Skeletal muscle satellite cell (primary cell): ENCODE results near the gene HEATR1. TPM values are rescaled to one million over a fixed set of nuclear protein-coding genes. Genes with fewer than 3 reads are reported as not detected.

Experiments
- H3K27me3 ChIP-seq: 2 replicates; pipeline ENCODE4 v1.7.0; 2013; ENCODE audit warnings: low read length; ENCODE audit not compliant: control insufficient read depth, insufficient read depth
- H3K36me3 ChIP-seq: 2 replicates; pipeline ENCODE4 v1.7.0; 2013; ENCODE audit warnings: mild to moderate bottlenecking, control low read depth, low read length; ENCODE audit not compliant: insufficient read depth
- H3K4me1 ChIP-seq: 2 replicates; pipeline ENCODE4 v1.7.0; 2013; ENCODE audit warnings: low read length; ENCODE audit not compliant: control insufficient read depth, insufficient read depth
- H3K4me2 ChIP-seq: 2 replicates; pipeline ENCODE4 v1.7.0; 2013; ENCODE audit warnings: mild to moderate bottlenecking, low read length
- H3K4me3 ChIP-seq: 2 replicates; pipeline ENCODE4 v1.7.0; 2013; ENCODE audit warnings: low read length
- H3K9ac ChIP-seq: 2 replicates; pipeline ENCODE4 v1.7.0; 2013; ENCODE audit warnings: mild to moderate bottlenecking, low read depth, low read length, moderate library complexity
- H3K9me3 ChIP-seq: replicated peaks from 2 replicates; pipeline ENCODE4 v1.7.0; 2013; ENCODE audit warnings: mild to moderate bottlenecking, control low read depth, low read length
- total RNA-seq: library from RNA; depleted of rRNA; stranded (reverse); fragments of >200 nt; gene quantifications from 2 replicates; pipeline ENCODE4 v1.2.3, GENCODE V29; 2012; rRNA removed

HEATR1 gene, protein sequence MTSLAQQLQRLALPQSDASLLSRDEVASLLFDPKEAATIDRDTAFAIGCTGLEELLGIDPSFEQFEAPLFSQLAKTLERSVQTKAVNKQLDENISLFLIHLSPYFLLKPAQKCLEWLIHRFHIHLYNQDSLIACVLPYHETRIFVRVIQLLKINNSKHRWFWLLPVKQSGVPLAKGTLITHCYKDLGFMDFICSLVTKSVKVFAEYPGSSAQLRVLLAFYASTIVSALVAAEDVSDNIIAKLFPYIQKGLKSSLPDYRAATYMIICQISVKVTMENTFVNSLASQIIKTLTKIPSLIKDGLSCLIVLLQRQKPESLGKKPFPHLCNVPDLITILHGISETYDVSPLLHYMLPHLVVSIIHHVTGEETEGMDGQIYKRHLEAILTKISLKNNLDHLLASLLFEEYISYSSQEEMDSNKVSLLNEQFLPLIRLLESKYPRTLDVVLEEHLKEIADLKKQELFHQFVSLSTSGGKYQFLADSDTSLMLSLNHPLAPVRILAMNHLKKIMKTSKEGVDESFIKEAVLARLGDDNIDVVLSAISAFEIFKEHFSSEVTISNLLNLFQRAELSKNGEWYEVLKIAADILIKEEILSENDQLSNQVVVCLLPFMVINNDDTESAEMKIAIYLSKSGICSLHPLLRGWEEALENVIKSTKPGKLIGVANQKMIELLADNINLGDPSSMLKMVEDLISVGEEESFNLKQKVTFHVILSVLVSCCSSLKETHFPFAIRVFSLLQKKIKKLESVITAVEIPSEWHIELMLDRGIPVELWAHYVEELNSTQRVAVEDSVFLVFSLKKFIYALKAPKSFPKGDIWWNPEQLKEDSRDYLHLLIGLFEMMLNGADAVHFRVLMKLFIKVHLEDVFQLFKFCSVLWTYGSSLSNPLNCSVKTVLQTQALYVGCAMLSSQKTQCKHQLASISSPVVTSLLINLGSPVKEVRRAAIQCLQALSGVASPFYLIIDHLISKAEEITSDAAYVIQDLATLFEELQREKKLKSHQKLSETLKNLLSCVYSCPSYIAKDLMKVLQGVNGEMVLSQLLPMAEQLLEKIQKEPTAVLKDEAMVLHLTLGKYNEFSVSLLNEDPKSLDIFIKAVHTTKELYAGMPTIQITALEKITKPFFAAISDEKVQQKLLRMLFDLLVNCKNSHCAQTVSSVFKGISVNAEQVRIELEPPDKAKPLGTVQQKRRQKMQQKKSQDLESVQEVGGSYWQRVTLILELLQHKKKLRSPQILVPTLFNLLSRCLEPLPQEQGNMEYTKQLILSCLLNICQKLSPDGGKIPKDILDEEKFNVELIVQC (N-terminal part only)
- 53.5 and 62.6 TPM in 2 replicates for total RNA-seq

DNA sequence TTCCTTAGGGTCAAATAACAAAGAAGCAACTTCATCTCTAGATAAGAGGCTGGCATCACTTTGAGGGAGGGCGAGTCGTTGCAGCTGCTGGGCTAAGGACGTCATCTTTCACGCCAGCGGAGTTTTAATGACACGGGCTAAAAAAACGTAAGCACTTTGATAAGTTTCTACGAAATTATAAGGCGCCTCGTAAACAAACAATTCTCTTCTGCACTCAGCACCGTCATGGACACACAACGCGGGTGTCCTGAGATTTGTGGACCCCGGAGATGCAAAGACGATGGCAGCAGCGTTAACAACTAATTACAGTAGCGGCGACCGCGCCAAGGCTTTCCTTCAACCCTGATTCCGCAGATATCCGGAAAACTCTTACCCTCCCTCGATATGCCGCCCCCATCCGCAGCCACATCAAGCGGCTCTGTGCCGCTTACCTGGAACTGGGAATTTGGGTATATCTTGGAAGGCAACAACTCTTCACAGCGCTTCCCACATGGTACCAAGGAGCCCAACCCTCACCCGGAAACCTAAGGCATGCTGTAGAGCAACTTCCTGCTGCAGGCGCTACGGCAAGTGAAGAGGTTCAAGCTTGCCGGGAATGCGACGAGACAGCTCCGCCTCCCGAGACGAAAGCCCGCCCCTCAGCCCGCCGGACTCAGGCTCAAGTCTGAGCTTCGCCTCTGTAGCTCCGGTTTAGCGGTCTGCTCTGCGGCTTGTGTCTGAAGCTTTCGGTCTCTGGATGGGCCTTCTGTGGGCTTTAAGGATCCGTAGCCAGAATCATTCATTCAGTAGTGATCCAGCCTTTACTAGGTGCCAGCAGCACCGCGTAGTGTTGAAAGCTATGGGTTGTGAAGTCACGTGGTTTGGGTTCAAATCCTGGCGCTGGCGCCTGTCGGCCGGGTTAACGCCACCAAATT lies at the start of gene HEATR1:
Gene HEATR1 (minus strand): TSS at position 526 of the 914 bp plus-strand sequence. CDS start 421 bp downstream, at position 105.
- no peaks in the 10 kb centered on the region for H3K9me3 ChIP-seq
- peak within 1 kb of the TSS; percentile 97 for H3K4me2 ChIP-seq
- H3K36me3 ChIP-seq, result peaks cover 18% of the 10 kb centered on the region
- H3K4me3 ChIP-seq, result peak within 1 kb of the TSS; percentile 92
- peaks cover 10% of the 10 kb centered on the region for H3K4me1 ChIP-seq
- no peaks in the 10 kb centered on the region for H3K27me3 ChIP-seq
- peak within 1 kb of the TSS; percentile 86 for H3K9ac ChIP-seq

- no peak overlapping the region for H3K9ac ChIP-seq
- no peak overlapping the region for H3K4me2 ChIP-seq
- H3K4me3 ChIP-seq, result no peak overlapping the region
- H3K9me3 ChIP-seq, result no peaks in the 10 kb centered on the region
- H3K27me3 ChIP-seq, result no peaks in the 10 kb centered on the region
- no peaks in the 10 kb centered on the region for H3K36me3 ChIP-seq
- no peaks in the 10 kb centered on the region for H3K4me1 ChIP-seq
Observed at GRCh38 chr1:236645016-236645680, 40.8 kb upstream of the HEATR1 start.

DNA sequence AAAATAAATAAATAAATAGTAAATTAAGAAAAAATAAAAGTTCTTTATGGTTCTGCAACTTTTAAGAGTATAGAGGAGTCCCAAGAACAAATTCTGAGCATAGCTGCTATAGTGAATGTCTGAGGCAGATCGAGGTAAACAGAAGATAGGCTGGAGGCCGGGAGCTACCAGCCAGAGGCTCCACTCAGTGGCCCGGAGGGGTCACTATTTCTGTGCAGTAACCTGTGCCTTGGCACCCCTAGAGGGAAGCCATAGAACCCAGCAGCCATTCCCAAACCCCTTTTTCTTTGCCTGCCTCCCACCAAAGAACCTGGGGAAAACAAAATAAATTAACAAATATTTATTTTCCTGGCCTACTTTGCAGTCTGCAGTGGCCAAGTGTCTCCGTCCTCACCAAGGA lies 38.4 kb upstream of the HEATR1 start:
- no peaks in the 10 kb centered on the region for H3K36me3 ChIP-seq
- H3K9ac ChIP-seq, result no peak overlapping the region
- H3K4me1 ChIP-seq, result no peaks in the 10 kb centered on the region
- H3K27me3 ChIP-seq, result no peaks in the 10 kb centered on the region
- H3K4me2 ChIP-seq, result no peak overlapping the region
- no peaks in the 10 kb centered on the region for H3K9me3 ChIP-seq
- H3K4me3 ChIP-seq, result no peak overlapping the region

DNA sequence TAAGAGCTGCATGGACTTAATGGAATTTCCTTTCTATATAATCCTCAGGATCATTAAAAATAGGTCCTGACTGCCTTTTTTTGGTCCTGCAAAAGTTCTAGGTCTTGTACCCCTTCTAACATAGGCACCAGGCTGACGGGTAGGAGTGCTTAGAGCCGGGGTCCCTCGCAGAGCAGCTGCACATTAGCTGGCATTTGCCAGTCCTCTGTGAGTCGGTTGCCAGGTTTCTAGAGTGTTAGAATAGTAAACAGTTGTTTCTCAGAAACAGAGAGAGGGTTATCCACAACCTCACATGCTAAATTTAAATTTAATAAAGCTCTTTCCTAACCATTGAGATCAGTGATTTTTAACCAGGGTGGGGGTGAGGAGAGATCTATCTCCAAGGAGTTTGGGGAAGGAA lies 35.4 kb upstream of the HEATR1 start:
- Histone ChIP-seq H3K9me3 (no peaks in the 10 kb centered on the region), H3K4me3 (no peak overlapping the region), H3K36me3 (no peaks in the 10 kb centered on the region), H3K4me2 (no peak overlapping the region), H3K9ac (no peak overlapping the region), H3K27me3 (no peaks in the 10 kb centered on the region), H3K4me1 (no peaks in the 10 kb centered on the region)

GRCh38 chr1:236638945-236639344 lies 34.6 kb upstream of the HEATR1 start:
- Histone ChIP-seq H3K4me3 (no peak overlapping the region), H3K9me3 (no peaks in the 10 kb centered on the region), H3K36me3 (no peaks in the 10 kb centered on the region), H3K4me1 (no peaks in the 10 kb centered on the region), H3K9ac (no peak overlapping the region), H3K27me3 (no peaks in the 10 kb centered on the region), H3K4me2 (no peak overlapping the region)

DNA sequence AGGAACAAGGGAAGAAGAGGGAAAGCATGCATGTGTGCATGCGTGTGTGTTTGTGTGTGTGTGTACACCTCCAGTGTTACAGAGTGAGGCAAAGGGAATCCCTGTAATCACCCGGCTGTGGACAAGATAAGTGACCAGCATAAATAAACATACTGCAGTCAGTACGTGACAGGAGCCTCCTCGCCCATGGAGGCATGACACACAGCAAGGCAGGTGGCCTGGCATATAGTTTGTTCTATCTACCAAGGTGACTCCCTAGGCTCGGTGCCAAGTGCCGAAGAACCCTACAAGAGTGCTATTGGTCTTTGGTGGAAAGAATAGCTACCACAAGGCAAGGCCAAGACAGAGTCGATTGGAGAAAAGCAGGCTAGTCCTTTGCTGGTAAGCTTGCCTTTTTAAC lies 31.7 kb upstream of the HEATR1 start:
- Histone ChIP-seq H3K4me3 (no peak overlapping the region), H3K4me2 (no peak overlapping the region), H3K27me3 (no peaks in the 10 kb centered on the region), H3K36me3 (no peaks in the 10 kb centered on the region), H3K9me3 (no peaks in the 10 kb centered on the region), H3K9ac (no peak overlapping the region), H3K4me1 (no peaks in the 10 kb centered on the region)

- H3K9ac ChIP-seq, result no peak overlapping the region
- H3K4me3 ChIP-seq, result no peak overlapping the region
- H3K4me2 ChIP-seq, result no peak overlapping the region
- no peaks in the 10 kb centered on the region for H3K9me3 ChIP-seq
- no peaks in the 10 kb centered on the region for H3K4me1 ChIP-seq
- no peaks in the 10 kb centered on the region for H3K27me3 ChIP-seq
- no peaks in the 10 kb centered on the region for H3K36me3 ChIP-seq
Observed at GRCh38 chr1:236627727-236628408, 23.6 kb upstream of the HEATR1 start.

GRCh38 chr1:236623371-236624166 lies 19.3 kb upstream of the HEATR1 start:
- no peaks in the 10 kb centered on the region for H3K36me3 ChIP-seq
- no peak overlapping the region for H3K4me3 ChIP-seq
- H3K9ac ChIP-seq, result no peak overlapping the region
- no peaks in the 10 kb centered on the region for H3K9me3 ChIP-seq
- no peak overlapping the region for H3K4me2 ChIP-seq
- H3K4me1 ChIP-seq, result no peaks in the 10 kb centered on the region
- no peaks in the 10 kb centered on the region for H3K27me3 ChIP-seq

GRCh38 chr1:236622407-236622806 lies 18.1 kb upstream of the HEATR1 start:
- Histone ChIP-seq H3K36me3 (no peaks in the 10 kb centered on the region), H3K9me3 (no peaks in the 10 kb centered on the region), H3K4me3 (no peak overlapping the region), H3K27me3 (no peaks in the 10 kb centered on the region), H3K9ac (no peak overlapping the region), H3K4me2 (no peak overlapping the region), H3K4me1 (no peaks in the 10 kb centered on the region)
